ENCODE data around the gene SKIL.
A peak's percentile ranks its signal among the peaks of the same experiment; 100 is the strongest.

The SKIL gene

GRCh38 chr3:170431054-170431453, 73.5 kb downstream of the SKIL start:
- DNase-seq: no peak

GRCh38 chr3:170432416-170432815, 74.9 kb downstream of the SKIL start:
- DNase-seq: no peak

GRCh38 chr3:170436697-170437096, 79.2 kb downstream of the SKIL start:
- no peak for DNase-seq

GRCh38 chr3:170437176-170437575, 79.7 kb downstream of the SKIL start:
- DNase-seq: peak in 50 of 58 donors; percentile 17 to 92 (median 64)

- DNase-seq: peak in 9 of 58 donors; percentile 21 to 51 (median 28)
These were observed 80.3 kb downstream of the SKIL start for GRCh38 chr3:170437696-170438407.

- no peak for DNase-seq
These were observed 81.3 kb downstream of the SKIL start for GRCh38 chr3:170438836-170439235.

- no peak for DNase-seq
These were observed 82.8 kb downstream of the SKIL start for GRCh38 chr3:170440344-170440743.

- no peak for DNase-seq
These were observed 83.9 kb downstream of the SKIL start for GRCh38 chr3:170441412-170441811.

- DNase-seq: no peak
These were observed 85.4 kb downstream of the SKIL start for GRCh38 chr3:170442947-170443346.

GRCh38 chr3:170443457-170443856, 85.9 kb downstream of the SKIL start:
- DNase-seq: no peak

Data from anterior cingulate cortex (tissue), 58 donors.